ENCODE measurements around the gene ASPM. TPM values are rescaled to one million over a fixed set of nuclear protein-coding genes. Genes with fewer than 3 reads are reported as not detected.

Gene ASPM
- total and polyA plus RNA-seq, 8 donors, result 1.1 to 46.2 (median 21.8) TPM

- ATAC-seq, result peak; percentile 73
- DNase-seq, result no peak
- intact Hi-C loops (cut with DNase I), result no loop called here
- H3K27me3 ChIP-seq, result no peaks in the 10 kb centered on the region
- H3K4me1 ChIP-seq, result peaks cover 0 to 5% of the 10 kb centered on the region in 2 donors
- H3K9me3 ChIP-seq, result no peaks in the 10 kb centered on the region
- H3K36me3 ChIP-seq, result peaks cover 0 to 44% of the 10 kb centered on the region in 2 donors
- H3K27ac ChIP-seq, result no peak overlapping the region
- no peak for TF ChIP-seq CTCF (IDR thresholded peaks at IDR 0.05)
- no peak overlapping the region for H3K4me3 ChIP-seq
Measured at GRCh38 chr1:197182716-197183115, 36.2 kb upstream of the ASPM start.

- Histone ChIP-seq H3K9me3 (no peaks in the 10 kb centered on the region), H3K36me3 (peaks cover 0 to 40% of the 10 kb centered on the region in 2 donors), H3K4me3 (no peak overlapping the region), H3K27me3 (no peaks in the 10 kb centered on the region), H3K4me1 (peaks cover 0 to 5% of the 10 kb centered on the region in 2 donors), H3K27ac (no peak overlapping the region)
- no peak for TF ChIP-seq CTCF (IDR thresholded peaks at IDR 0.05)
- no peak for DNase-seq
- no peak for ATAC-seq
- intact Hi-C loops (cut with DNase I), result no loop called here
Measured at GRCh38 chr1:197181982-197182381, 35.5 kb upstream of the ASPM start.

GRCh38 chr1:197180252-197180878 lies 33.9 kb upstream of the ASPM start:
- H3K36me3 ChIP-seq, result peaks cover 0 to 30% of the 10 kb centered on the region in 2 donors
- peak; percentile 65 for ATAC-seq
- intact Hi-C loops (cut with DNase I), result no loop called here

GRCh38 chr1:197178998-197179397 lies 32.5 kb upstream of the ASPM start:
- H3K4me1 ChIP-seq, result peaks cover 0 to 6% of the 10 kb centered on the region in 2 donors
- no peak overlapping the region for H3K4me3 ChIP-seq
- no peak overlapping the region for H3K27ac ChIP-seq
- TF ChIP-seq CTCF (IDR thresholded peaks at IDR 0.05), result no peak
- ATAC-seq (no peak), DNase-seq (no peak)
- H3K27me3 ChIP-seq, result no peaks in the 10 kb centered on the region
- H3K36me3 ChIP-seq, result peaks cover 0 to 32% of the 10 kb centered on the region in 2 donors
- intact Hi-C loops (cut with DNase I), result no loop called here
- no peaks in the 10 kb centered on the region for H3K9me3 ChIP-seq

More at GRCh38 chr1:197180252-197180878, 33.9 kb upstream of the ASPM start:
- DNase-seq, result peak in 2 of 4 donors; percentile 22 to 36
- Histone ChIP-seq H3K9me3 (no peaks in the 10 kb centered on the region), H3K4me3 (no peak overlapping the region), H3K4me1 (peaks cover 0 to 5% of the 10 kb centered on the region in 2 donors), H3K27me3 (no peaks in the 10 kb centered on the region), H3K27ac (no peak overlapping the region)
- peak; percentile 32 to 50 for TF ChIP-seq CTCF (IDR thresholded peaks at IDR 0.05)

GRCh38 chr1:197174818-197175217 lies 28.3 kb upstream of the ASPM start:
- peak overlapping the region in 1 of 2 donors; percentile 52 for H3K27ac ChIP-seq
- no peak for DNase-seq
- no peaks in the 10 kb centered on the region for H3K27me3 ChIP-seq
- no peak for TF ChIP-seq CTCF (IDR thresholded peaks at IDR 0.05)
- ATAC-seq, result peak; percentile 36
- peaks cover 0 to 7% of the 10 kb centered on the region in 2 donors for H3K4me1 ChIP-seq
- peaks cover 0 to 35% of the 10 kb centered on the region in 2 donors for H3K36me3 ChIP-seq
- no peaks in the 10 kb centered on the region for H3K9me3 ChIP-seq
- intact Hi-C loops (cut with DNase I), result no loop called here
- no peak overlapping the region for H3K4me3 ChIP-seq

Measured in left lung (tissue), 10 donors.